Pancreas (tissue), 10 donors: ENCODE measurements around the gene FRMD5. TPM values are rescaled to one million over a fixed set of nuclear protein-coding genes. Genes with fewer than 3 reads are reported as not detected.

ENCODE experiments used
- ATAC-seq, 4 donors: fragments of 200-7000 bp; cut with Tn5 transposase; one replicate each; pipeline versions ENCODE4 v1.8.0 to v1.9.1; 2020; ENCODE audit warnings: mild to moderate bottlenecking in 4 of 4, moderate library complexity in 4 of 4
- DNase-seq, 6 donors: peaks; one replicate each; pipeline ENCODE4 v3.0.0-alpha.2; 2020
- FAIRE-seq: peaks from 2 replicates; lab custom pipeline; 2012; peaks lifted over from hg19 to GRCh38; lab: Jason Lieb, UNC
- H3K27ac ChIP-seq, 4 donors: fragments of 200-600 bp; sonication (generic); 1 replicate in 3 of 4; 2 replicates in 1 of 4; pipeline versions ENCODE4 v1.5.0 to v1.8.0; 2020
- H3K27me3 ChIP-seq, 4 donors: fragments of 200-600 bp; one replicate each; pipeline ENCODE4 v1.8.0; 2021
- H3K36me3 ChIP-seq, 3 donors: fragments of 200-600 bp; sonication (generic) in 1 of 3; one replicate each; pipeline versions ENCODE4 v1.5.0 to v1.8.0; 2020 to 2021
- H3K4me1 ChIP-seq, 3 donors: fragments of 200-600 bp; one replicate each; pipeline ENCODE4 v1.8.0; 2021
- H3K4me3 ChIP-seq, 4 donors: fragments of 200-600 bp; sonication (generic) in 2 of 4; one replicate each; pipeline versions ENCODE4 v1.5.0 to v1.8.0; 2020 to 2021
- H3K9me3 ChIP-seq, 4 donors: fragments of 200-600 bp; one replicate each; pipeline ENCODE4 v1.8.0; 2021
- WGBS, 2 donors: extraction: QIAGEN DNeasy Blood & Tissue Kit; methylation state at CpG; one replicate each; pipeline ENCODE4 v1.1.7; 2013; 5-methylcytosine and 5-hydroxymethylcytosine counted together
- intact Hi-C, 3 donors: fragments of 100-400 bp; cut with DNase I; formaldehyde crosslinking; loops; one replicate each; pipeline versions ENCODE4 v1.11.1 to v1.14.2; 2022
- polyA plus RNA-seq, 2 donors: library from polyadenylated mRNA; stranded (reverse); fragments of 200-250 nt; gene quantifications; one replicate each; pipeline ENCODE4 v1.2.3, GENCODE V29; 2013
- total RNA-seq, 6 donors: library from RNA; stranded (reverse); fragmentation: NEBNext Ultra II Directional in 4 of 6; extraction: Animal tissue kit (Norgen Biotek cat#: 25700) in 4 of 6; gene quantifications; one replicate each; pipeline versions ENCODE4 v1.2.1 to v1.2.4, GENCODE V29; 2021 to 2023
- TF ChIP-seq, protein P1 (sequence below), 4 donors: fragments of 200-600 bp; sonication (generic) in 3 of 4; IDR thresholded peaks; one replicate each; pipeline versions ENCODE4 v1.5.0 to v1.8.0; 2021; ENCODE audit warnings: antibody characterized with exemption in 4 of 4
- donor health status: healthy with polysubstance abuse.
- donor health status: DM: no; HTN: no; CAD: no; lungs with moderate emphysema.
- donor health status: DM: no; HTN: no; CAD: no.
- donor health status: control.
- donor health status: control.
- donor health status: Bipolar disorder and iron deficiency.
- donor health status: DM: yes; HTN: yes; CAD: no.
- donor health status: DM: no; HTN: no; CAD: no.
- donor health status: DM: no; HTN: no; CAD: no.
- donor health status: DM: yes; HTN: yes; CAD: no.

Gene FRMD5
- total and polyA plus RNA-seq, 8 donors = 0.04 to 1.5 (median 0.35) TPM; not detected in 1

DNA sequence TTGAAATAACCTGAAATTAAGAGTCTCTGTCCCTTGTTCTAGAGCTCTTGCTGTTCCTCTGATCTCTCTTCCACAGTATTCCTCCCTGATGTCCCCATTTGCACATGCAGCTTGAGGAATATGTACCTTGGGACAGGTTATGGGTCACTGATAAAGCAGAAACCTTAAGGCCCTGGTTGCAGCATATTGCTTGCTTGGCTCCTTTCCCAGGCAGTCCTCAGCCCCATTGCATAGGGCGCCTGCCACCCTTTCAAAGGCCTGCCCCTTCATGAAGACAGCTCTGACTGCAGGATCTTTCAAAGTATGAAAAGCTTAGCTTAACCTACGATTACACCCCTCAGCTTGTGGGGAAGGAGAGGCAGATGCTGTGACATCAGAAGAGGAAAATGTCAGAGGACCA, 316.6 kb downstream of the FRMD5 start:
- DNase-seq = no peak
- 88 to 92% methylated on average over 2 of the region's 2 CpGs for WGBS, 2 donors

DNA sequence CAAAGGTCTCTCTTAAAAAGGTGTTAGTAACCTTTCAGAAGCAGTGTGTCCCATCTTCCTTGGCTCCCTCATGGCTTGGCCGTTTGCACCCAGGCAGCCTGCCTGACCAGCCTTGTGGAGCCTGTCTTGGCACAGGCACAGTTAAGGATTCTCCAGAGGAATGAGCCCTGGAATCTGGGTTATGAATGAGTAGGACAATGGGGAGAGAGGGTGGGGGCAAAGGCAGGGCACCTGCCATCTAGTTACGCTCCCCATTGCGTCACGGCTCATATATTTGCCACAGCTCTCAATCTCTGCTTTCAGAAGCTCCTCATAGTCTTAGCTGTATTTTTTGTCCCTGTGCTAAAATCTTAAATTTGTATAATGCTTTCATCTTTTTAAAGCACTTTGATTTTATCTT, 317.7 kb downstream of the FRMD5 start:
- intact Hi-C loops = no loop called here
- Histone ChIP-seq H3K4me1 (no peaks in the 10 kb centered on the region), H3K27ac (no peak overlapping the region), H3K27me3 (no peaks in the 10 kb centered on the region), H3K36me3 (no peaks in the 10 kb centered on the region), H3K9me3 (no peaks in the 10 kb centered on the region), H3K4me3 (no peak overlapping the region)
- ATAC-seq (no peak), DNase-seq (no peak), FAIRE-seq (no peak)
- 82 to 85% methylated on average over 4 of the region's 4 CpGs for WGBS, 2 donors
- TF ChIP-seq, protein P1, sequence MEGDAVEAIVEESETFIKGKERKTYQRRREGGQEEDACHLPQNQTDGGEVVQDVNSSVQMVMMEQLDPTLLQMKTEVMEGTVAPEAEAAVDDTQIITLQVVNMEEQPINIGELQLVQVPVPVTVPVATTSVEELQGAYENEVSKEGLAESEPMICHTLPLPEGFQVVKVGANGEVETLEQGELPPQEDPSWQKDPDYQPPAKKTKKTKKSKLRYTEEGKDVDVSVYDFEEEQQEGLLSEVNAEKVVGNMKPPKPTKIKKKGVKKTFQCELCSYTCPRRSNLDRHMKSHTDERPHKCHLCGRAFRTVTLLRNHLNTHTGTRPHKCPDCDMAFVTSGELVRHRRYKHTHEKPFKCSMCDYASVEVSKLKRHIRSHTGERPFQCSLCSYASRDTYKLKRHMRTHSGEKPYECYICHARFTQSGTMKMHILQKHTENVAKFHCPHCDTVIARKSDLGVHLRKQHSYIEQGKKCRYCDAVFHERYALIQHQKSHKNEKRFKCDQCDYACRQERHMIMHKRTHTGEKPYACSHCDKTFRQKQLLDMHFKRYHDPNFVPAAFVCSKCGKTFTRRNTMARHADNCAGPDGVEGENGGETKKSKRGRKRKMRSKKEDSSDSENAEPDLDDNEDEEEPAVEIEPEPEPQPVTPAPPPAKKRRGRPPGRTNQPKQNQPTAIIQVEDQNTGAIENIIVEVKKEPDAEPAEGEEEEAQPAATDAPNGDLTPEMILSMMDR (IDR thresholded peaks at IDR 0.05) = no peak

More for the DNA sequence above, 316.6 kb downstream of the FRMD5 start:
- H3K9me3 ChIP-seq = no peaks in the 10 kb centered on the region
- ATAC-seq = no peak
- H3K4me1 ChIP-seq = no peaks in the 10 kb centered on the region
- intact Hi-C loops = no loop called here
- no peaks in the 10 kb centered on the region for H3K27me3 ChIP-seq
- no peak overlapping the region for H3K27ac ChIP-seq
- TF ChIP-seq, protein P1 (IDR thresholded peaks at IDR 0.05) = no peak
- no peak for FAIRE-seq
- no peaks in the 10 kb centered on the region for H3K36me3 ChIP-seq
- no peak overlapping the region for H3K4me3 ChIP-seq

DNA sequence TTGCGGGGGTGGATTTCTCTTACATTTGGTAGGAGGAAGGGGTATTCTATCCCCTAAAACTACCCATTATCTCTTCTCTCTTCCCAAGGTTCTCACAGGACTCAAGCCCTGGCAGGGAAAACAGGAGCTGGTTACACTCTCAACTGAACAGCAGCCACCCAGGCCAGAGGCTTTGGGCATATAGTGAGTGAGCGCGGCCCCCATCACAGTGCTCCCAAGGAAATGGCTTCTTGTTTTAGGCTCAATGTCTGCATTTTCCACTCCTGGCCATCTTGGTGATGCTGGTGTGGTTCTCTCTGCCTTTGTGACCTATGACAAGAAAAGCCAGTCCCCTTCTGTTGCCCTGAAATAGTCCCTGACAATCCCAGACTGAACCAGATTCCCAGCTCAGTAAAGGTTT, 318.2 kb downstream of the FRMD5 start:
- intact Hi-C loops = no loop called here
- no peaks in the 10 kb centered on the region for H3K4me1 ChIP-seq
- 99 to 100% methylated on average over 3 of the region's 3 CpGs for WGBS, 2 donors
- DNase-seq (no peak), ATAC-seq (no peak), FAIRE-seq (no peak)
- H3K36me3 ChIP-seq = no peaks in the 10 kb centered on the region
- no peaks in the 10 kb centered on the region for H3K9me3 ChIP-seq
- H3K27me3 ChIP-seq = no peaks in the 10 kb centered on the region
- H3K27ac ChIP-seq = no peak overlapping the region
- TF ChIP-seq, protein P1 (IDR thresholded peaks at IDR 0.05) = no peak
- no peak overlapping the region for H3K4me3 ChIP-seq

DNA sequence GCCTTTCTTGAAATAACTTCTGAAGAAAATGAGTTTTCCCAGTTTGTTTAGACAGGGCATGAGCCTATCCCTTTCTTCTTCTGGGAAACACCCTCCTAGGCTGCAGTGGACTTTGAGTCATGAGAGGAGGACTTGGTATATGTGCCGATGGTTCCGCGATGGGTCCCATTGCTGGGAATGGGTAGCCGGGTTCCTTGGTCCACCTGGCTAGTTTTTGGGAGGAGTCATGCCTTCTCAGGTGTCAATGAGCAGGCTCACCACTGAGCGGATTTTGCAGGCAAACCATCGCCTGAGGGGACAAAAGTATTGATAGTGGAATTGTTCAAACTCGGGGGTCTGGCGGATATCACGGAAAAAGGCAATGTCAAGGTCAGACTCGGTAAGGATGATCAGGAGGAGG, 321.4 kb downstream of the FRMD5 start:
- intact Hi-C loops = no loop called here
- Histone ChIP-seq H3K4me1 (no peaks in the 10 kb centered on the region), H3K4me3 (no peak overlapping the region), H3K27me3 (no peaks in the 10 kb centered on the region), H3K9me3 (no peaks in the 10 kb centered on the region), H3K36me3 (no peaks in the 10 kb centered on the region), H3K27ac (no peak overlapping the region)
- WGBS, 2 donors = 84 to 89% methylated on average over 10 of the region's 10 CpGs
- no peak for ATAC-seq
- no peak for FAIRE-seq
- TF ChIP-seq, protein P1 (IDR thresholded peaks at IDR 0.05) = no peak
- no peak for DNase-seq

DNA sequence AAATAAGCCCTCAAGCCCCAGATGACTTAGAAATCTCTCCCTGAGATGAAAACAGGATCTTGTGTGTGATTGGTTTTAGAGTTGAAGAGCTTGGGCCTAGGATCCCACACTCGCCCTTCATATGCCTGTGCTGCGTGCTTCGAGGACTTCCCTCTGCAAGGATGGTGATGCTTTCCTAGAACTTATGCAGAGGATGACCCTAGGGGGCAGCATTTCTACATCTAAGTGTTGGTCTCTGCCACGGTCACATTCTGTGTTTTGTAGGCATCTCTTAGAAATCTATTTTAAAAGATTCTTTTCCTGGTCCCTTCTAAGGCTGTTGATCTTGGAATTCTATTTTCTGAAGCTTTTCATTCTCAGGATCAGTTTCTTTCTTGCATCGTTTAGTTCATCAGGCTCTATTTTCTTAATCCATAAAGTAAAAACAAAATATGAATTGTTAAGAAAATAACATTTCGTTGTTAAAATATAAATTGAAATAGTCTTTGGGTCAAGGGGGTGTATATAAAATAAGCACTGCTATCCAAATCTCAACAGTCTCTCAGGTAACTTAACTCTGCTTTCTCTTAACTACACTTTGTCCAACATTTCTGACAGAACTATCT, 322.6 kb downstream of the FRMD5 start:
- WGBS, 2 donors = 58 to 60% methylated on average over 6 of the region's 6 CpGs
- peak; percentile 64 to 91 (median 80) for ATAC-seq
- no peaks in the 10 kb centered on the region for H3K36me3 ChIP-seq
- no peak overlapping the region for H3K27ac ChIP-seq
- no peaks in the 10 kb centered on the region for H3K9me3 ChIP-seq
- H3K27me3 ChIP-seq = no peaks in the 10 kb centered on the region
- TF ChIP-seq, protein P1 (IDR thresholded peaks at IDR 0.05) = peak in 2 of 4 donors; percentile 25 to 34
- peak in 3 of 6 donors; percentile 25 to 53 (median 53) for DNase-seq
- H3K4me1 ChIP-seq = no peaks in the 10 kb centered on the region
- no peak overlapping the region for H3K4me3 ChIP-seq
- FAIRE-seq = no peak
- intact Hi-C loops = no loop called here
